ENCODE results near the gene SND1. TPM values are rescaled to one million over a fixed set of nuclear protein-coding genes. Genes with fewer than 3 reads are reported as not detected.

Gene SND1
- total RNA-seq, 5 donors from 2014 or later (not counting 1 experiment from before 2014, with no cell fraction given) = 137 to 187 (median 154) TPM

DNA sequence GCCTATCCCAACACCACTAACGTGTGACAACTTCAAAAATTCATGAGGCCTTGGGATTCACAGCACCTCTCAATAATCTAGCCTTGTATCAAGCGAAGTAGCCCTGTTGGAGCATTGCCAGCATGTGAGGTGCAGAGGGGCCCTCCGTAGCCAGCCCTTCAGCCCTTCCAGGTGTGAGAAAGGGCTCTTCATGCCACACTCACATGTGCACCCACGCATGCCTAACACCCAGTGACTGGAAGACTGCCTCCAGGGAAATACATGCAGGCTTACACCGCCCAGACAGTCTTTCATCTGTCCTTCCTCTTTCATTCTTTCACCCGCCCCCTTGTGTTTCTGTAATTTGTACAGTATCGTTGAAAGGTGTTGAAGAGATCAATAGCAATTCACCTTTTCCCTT is 353.1 kb downstream of the SND1 start:
- ChIA-PET POLR2A (interaction anchor here in 1 of 2 donors (0.6 kb wide), 1 partner anchor 335 kb away, joined by 4 read pairs; no protein-coding TSS in a partner anchor), CTCF (interaction anchor here in 1 of 2 donors (1.0 kb wide), 1 partner anchor 14 kb away, joined by 3 read pairs; no protein-coding TSS in a partner anchor)
- Histone ChIP-seq H3K27me3 (replicated peaks in 1 of 2; ENCODE audit: control insufficient read depth in 2 of 2, extremely low read depth in 1 of 2, insufficient read depth in 2 of 2, low read length in 1 of 2) (no peaks in the 10 kb centered on the region), H3K9me3 (no peaks in the 10 kb centered on the region), H3K4me1 (ENCODE audit: control insufficient read depth in 1 of 2, extremely low read depth in 1 of 2, insufficient read depth in 2 of 2, low read length in 2 of 2) (peaks cover 2 to 6% of the 10 kb centered on the region in 2 experiments), H3K4me3 (ENCODE audit: control insufficient read depth in 1 of 2, extremely low read depth in 1 of 2, low read length in 1 of 2) (no peak overlapping the region), H3K36me3 (ENCODE audit: control insufficient read depth in 2 of 2, extremely low read depth in 1 of 2, insufficient read depth in 1 of 2, low read length in 1 of 2) (peaks cover 3 to 9% of the 10 kb centered on the region in 2 donors), H3K27ac (ENCODE audit: low read length) (no peak overlapping the region)
- no peak for DNase-seq
- no peak for ATAC-seq (replicated peaks in 1 of 4)
- Mint-ChIP-seq H3K27ac (no peak overlapping the region), H3K36me3 (peaks cover 27% of the 10 kb centered on the region), H3K4me3 (no peak overlapping the region), H3K27me3 (no peaks in the 10 kb centered on the region), H3K9me3 (no peaks in the 10 kb centered on the region), H3K4me1 (peaks cover 24 to 28% (median 25%) of the 10 kb centered on the region in 3 donors)
- 100% methylated on average over 1 of the region's 7 CpGs for WGBS (ENCODE audit: insufficient coverage)

GRCh38 chr7:128005759-128006159 is 353.8 kb downstream of the SND1 start:
- ATAC-seq (replicated peaks in 1 of 4) (no peak), DNase-seq (no peak)
- no peak overlapping the region for H3K27ac Mint-ChIP-seq
- no peak overlapping the region for H3K4me3 Mint-ChIP-seq
- H3K27me3 Mint-ChIP-seq = no peaks in the 10 kb centered on the region
- H3K36me3 Mint-ChIP-seq = peaks cover 29% of the 10 kb centered on the region
- H3K4me3 ChIP-seq (ENCODE audit: control insufficient read depth in 1 of 2, extremely low read depth in 1 of 2, low read length in 1 of 2) = no peak overlapping the region
- ChIA-PET CTCF (interaction anchor here in 1 of 2 donors (1.0 kb wide), 1 partner anchor 13 kb away, joined by 3 read pairs; no protein-coding TSS in a partner anchor), POLR2A (no interaction called here)
- no peak overlapping the region for H3K27ac ChIP-seq (ENCODE audit: low read length)
- H3K36me3 ChIP-seq (ENCODE audit: control insufficient read depth in 2 of 2, extremely low read depth in 1 of 2, insufficient read depth in 1 of 2, low read length in 1 of 2) = peaks cover 3 to 12% of the 10 kb centered on the region in 2 donors
- peaks cover 24 to 29% (median 28%) of the 10 kb centered on the region in 3 donors for H3K4me1 Mint-ChIP-seq
- no peaks in the 10 kb centered on the region for H3K27me3 ChIP-seq (replicated peaks in 1 of 2; ENCODE audit: control insufficient read depth in 2 of 2, extremely low read depth in 1 of 2, insufficient read depth in 2 of 2, low read length in 1 of 2)
- peaks cover 2 to 6% of the 10 kb centered on the region in 2 experiments for H3K4me1 ChIP-seq (ENCODE audit: control insufficient read depth in 1 of 2, extremely low read depth in 1 of 2, insufficient read depth in 2 of 2, low read length in 2 of 2)
- H3K9me3 Mint-ChIP-seq = no peaks in the 10 kb centered on the region
- no CpG with 5 or more reads among the region's 3 CpGs for WGBS (ENCODE audit: insufficient coverage)
- H3K9me3 ChIP-seq = no peaks in the 10 kb centered on the region

DNA sequence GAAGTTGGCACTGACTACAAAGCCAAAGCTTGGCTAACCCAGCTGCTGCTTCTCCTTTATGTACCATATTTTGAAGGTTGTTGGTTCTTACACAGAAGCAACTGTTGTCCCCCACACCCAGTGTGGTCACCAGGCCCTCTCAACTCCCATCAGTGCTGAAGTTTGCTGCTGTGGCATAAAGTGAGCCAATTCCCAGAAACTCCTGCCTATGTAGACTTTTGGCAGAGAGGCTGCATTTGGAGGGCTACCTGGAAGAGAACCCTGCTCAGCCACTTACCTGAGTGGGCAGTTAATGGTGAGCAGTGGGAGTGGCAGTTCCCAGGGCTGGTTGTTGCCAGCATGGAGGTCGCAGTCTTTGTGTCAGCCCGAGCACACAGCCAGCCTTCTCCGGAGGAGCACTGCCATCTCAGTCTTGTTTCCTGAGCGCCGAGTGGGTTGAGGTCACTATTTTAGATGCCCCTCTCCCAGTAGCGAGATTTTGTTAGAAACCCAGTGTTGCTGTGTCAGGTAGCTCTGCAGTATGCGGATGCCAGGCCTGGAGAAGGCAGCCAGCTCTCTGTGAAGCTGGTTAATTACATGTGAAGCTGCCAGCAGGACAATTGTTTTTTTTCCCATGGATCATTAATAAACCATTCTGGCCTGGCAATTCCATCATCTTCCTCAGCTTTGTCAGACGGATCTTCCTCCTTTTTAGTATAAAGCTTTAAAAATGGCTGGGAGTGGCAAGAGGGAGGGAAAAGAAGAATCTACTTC is 354.7 kb downstream of the SND1 start:
- Mint-ChIP-seq H3K27ac (no peak overlapping the region), H3K36me3 (peaks cover 28% of the 10 kb centered on the region), H3K4me1 (peaks cover 24 to 29% (median 25%) of the 10 kb centered on the region in 3 donors), H3K4me3 (no peak overlapping the region), H3K27me3 (no peaks in the 10 kb centered on the region), H3K9me3 (no peaks in the 10 kb centered on the region)
- 97% methylated on average over 5 of the region's 8 CpGs for WGBS (ENCODE audit: insufficient coverage)
- CTCF ChIA-PET = no interaction called here
- H3K36me3 ChIP-seq (ENCODE audit: control insufficient read depth in 2 of 2, extremely low read depth in 1 of 2, insufficient read depth in 1 of 2, low read length in 1 of 2) = peaks cover 3 to 12% of the 10 kb centered on the region in 2 donors
- no peak overlapping the region for H3K27ac ChIP-seq (ENCODE audit: low read length)
- H3K27me3 ChIP-seq (replicated peaks in 1 of 2; ENCODE audit: control insufficient read depth in 2 of 2, extremely low read depth in 1 of 2, insufficient read depth in 2 of 2, low read length in 1 of 2) = no peaks in the 10 kb centered on the region
- no peak overlapping the region for H3K4me3 ChIP-seq (ENCODE audit: control insufficient read depth in 1 of 2, extremely low read depth in 1 of 2, low read length in 1 of 2)
- ATAC-seq (replicated peaks in 1 of 4) (no peak), DNase-seq (no peak)
- no peaks in the 10 kb centered on the region for H3K9me3 ChIP-seq
- POLR2A ChIA-PET = no interaction called here
- peaks cover 2 to 6% of the 10 kb centered on the region in 2 experiments for H3K4me1 ChIP-seq (ENCODE audit: control insufficient read depth in 1 of 2, extremely low read depth in 1 of 2, insufficient read depth in 2 of 2, low read length in 2 of 2)

- H3K27me3 ChIP-seq (replicated peaks in 1 of 2; ENCODE audit: control insufficient read depth in 2 of 2, extremely low read depth in 1 of 2, insufficient read depth in 2 of 2, low read length in 1 of 2) = no peaks in the 10 kb centered on the region
- Mint-ChIP-seq H3K27ac (no peak overlapping the region), H3K4me3 (no peak overlapping the region), H3K9me3 (no peaks in the 10 kb centered on the region), H3K4me1 (peaks cover 20 to 24% (median 20%) of the 10 kb centered on the region in 3 donors), H3K27me3 (no peaks in the 10 kb centered on the region), H3K36me3 (peaks cover 31% of the 10 kb centered on the region)
- POLR2A ChIA-PET = no interaction called here
- H3K4me1 ChIP-seq (ENCODE audit: control insufficient read depth in 1 of 2, extremely low read depth in 1 of 2, insufficient read depth in 2 of 2, low read length in 2 of 2) = peaks cover 2 to 6% of the 10 kb centered on the region in 2 experiments
- ATAC-seq (replicated peaks in 1 of 4) (no peak), DNase-seq (no peak)
- 100% methylated on average over 1 of the region's 3 CpGs for WGBS (ENCODE audit: insufficient coverage)
- H3K9me3 ChIP-seq = no peaks in the 10 kb centered on the region
- CTCF ChIA-PET = no interaction called here
- H3K4me3 ChIP-seq (ENCODE audit: control insufficient read depth in 1 of 2, extremely low read depth in 1 of 2, low read length in 1 of 2) = no peak overlapping the region
- peaks cover 3 to 15% of the 10 kb centered on the region in 2 donors for H3K36me3 ChIP-seq (ENCODE audit: control insufficient read depth in 2 of 2, extremely low read depth in 1 of 2, insufficient read depth in 1 of 2, low read length in 1 of 2)
- H3K27ac ChIP-seq (ENCODE audit: low read length) = no peak overlapping the region
These were observed 355.3 kb downstream of the SND1 start for GRCh38 chr7:128007303-128007680.

DNA sequence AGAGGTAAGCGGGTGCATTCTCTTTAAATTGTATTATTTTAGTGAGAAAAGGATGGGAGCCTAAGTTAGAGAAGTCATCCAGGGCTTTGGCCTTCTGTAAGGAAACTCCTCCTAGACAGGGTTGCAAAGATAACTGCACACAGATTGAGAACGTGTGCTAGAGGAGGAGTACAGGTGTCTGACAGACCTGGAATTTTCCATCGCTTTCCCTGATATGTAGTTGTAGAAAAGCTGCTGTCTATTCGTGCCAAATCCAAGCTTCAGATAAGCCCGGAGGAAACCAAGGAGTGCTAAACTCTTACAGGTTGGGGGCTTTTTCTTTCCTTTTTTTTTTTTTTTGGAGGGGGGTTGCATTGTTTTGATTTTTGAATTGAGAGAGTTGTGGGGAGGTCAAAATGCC is 356.1 kb downstream of the SND1 start:
- Histone ChIP-seq H3K36me3 (ENCODE audit: control insufficient read depth in 2 of 2, extremely low read depth in 1 of 2, insufficient read depth in 1 of 2, low read length in 1 of 2) (peaks cover 0 to 18% of the 10 kb centered on the region in 2 donors), H3K9me3 (no peaks in the 10 kb centered on the region), H3K27me3 (replicated peaks in 1 of 2; ENCODE audit: control insufficient read depth in 2 of 2, extremely low read depth in 1 of 2, insufficient read depth in 2 of 2, low read length in 1 of 2) (no peaks in the 10 kb centered on the region), H3K4me3 (ENCODE audit: control insufficient read depth in 1 of 2, extremely low read depth in 1 of 2, low read length in 1 of 2) (no peak overlapping the region), H3K27ac (ENCODE audit: low read length) (no peak overlapping the region), H3K4me1 (ENCODE audit: control insufficient read depth in 1 of 2, extremely low read depth in 1 of 2, insufficient read depth in 2 of 2, low read length in 2 of 2) (peaks cover 2 to 6% of the 10 kb centered on the region in 2 experiments)
- Mint-ChIP-seq H3K27ac (no peak overlapping the region), H3K9me3 (no peaks in the 10 kb centered on the region), H3K36me3 (peaks cover 36% of the 10 kb centered on the region), H3K4me3 (no peak overlapping the region), H3K27me3 (no peaks in the 10 kb centered on the region), H3K4me1 (peaks cover 11 to 15% (median 11%) of the 10 kb centered on the region in 3 donors)
- DNase-seq (no peak), ATAC-seq (replicated peaks in 1 of 4) (no peak)
- ChIA-PET POLR2A (no interaction called here), CTCF (no interaction called here)
- WGBS (ENCODE audit: insufficient coverage) = 96% methylated on average over 4 of the region's 5 CpGs

DNA sequence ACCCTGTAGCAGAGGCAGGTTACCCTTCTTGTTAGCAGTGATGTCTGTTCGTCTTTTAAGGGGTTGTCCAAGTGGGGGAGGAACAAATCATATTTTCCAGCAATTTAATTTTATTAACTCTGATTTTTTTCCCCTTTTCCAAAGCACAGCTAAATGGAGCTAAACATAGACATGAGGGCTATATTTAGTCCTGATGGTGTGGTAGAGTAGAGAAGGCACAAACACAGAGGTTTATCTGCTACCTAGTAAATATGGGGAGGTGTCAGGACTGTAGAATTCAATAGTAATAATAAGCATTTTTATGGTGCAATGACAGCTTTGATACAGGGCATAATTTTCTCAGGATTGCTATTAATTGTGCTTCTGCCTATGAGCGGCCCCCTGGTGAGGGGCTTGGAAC is 356.8 kb downstream of the SND1 start:
- Histone ChIP-seq H3K27ac (ENCODE audit: low read length) (no peak overlapping the region), H3K4me3 (ENCODE audit: control insufficient read depth in 1 of 2, extremely low read depth in 1 of 2, low read length in 1 of 2) (no peak overlapping the region), H3K36me3 (ENCODE audit: control insufficient read depth in 2 of 2, extremely low read depth in 1 of 2, insufficient read depth in 1 of 2, low read length in 1 of 2) (peaks cover 0 to 20% of the 10 kb centered on the region in 2 donors), H3K4me1 (ENCODE audit: control insufficient read depth in 1 of 2, extremely low read depth in 1 of 2, insufficient read depth in 2 of 2, low read length in 2 of 2) (peaks cover under 1 to 2% of the 10 kb centered on the region in 2 experiments), H3K27me3 (replicated peaks in 1 of 2; ENCODE audit: control insufficient read depth in 2 of 2, extremely low read depth in 1 of 2, insufficient read depth in 2 of 2, low read length in 1 of 2) (no peaks in the 10 kb centered on the region), H3K9me3 (no peaks in the 10 kb centered on the region)
- H3K4me1 Mint-ChIP-seq = peaks cover 5 to 9% (median 5%) of the 10 kb centered on the region in 3 donors
- H3K27ac Mint-ChIP-seq = no peak overlapping the region
- no CpG with 5 or more reads among the region's 2 CpGs for WGBS (ENCODE audit: insufficient coverage)
- no peak overlapping the region for H3K4me3 Mint-ChIP-seq
- no peaks in the 10 kb centered on the region for H3K9me3 Mint-ChIP-seq
- peaks cover 39% of the 10 kb centered on the region for H3K36me3 Mint-ChIP-seq
- DNase-seq (no peak), ATAC-seq (replicated peaks in 1 of 4) (no peak)
- ChIA-PET CTCF (interaction anchor here (0.9 to 1.1 kb wide), 2 partner anchors 9 to 22 kb away, joined by 3 to 4 read pairs; no protein-coding TSS in a partner anchor), POLR2A (no interaction called here)
- no peaks in the 10 kb centered on the region for H3K27me3 Mint-ChIP-seq

All from T-cell (primary cell).